ENCODE results near the gene LRP1.

The LRP1 gene

GRCh38 chr12:57224973-57225679, 96.8 kb downstream of the LRP1 start:
- DNase-seq (ENCODE audit: low read depth) = no peak

GRCh38 chr12:57225680-57226210, 97.5 kb downstream of the LRP1 start:
- DNase-seq (ENCODE audit: low read depth) = no peak

DNA sequence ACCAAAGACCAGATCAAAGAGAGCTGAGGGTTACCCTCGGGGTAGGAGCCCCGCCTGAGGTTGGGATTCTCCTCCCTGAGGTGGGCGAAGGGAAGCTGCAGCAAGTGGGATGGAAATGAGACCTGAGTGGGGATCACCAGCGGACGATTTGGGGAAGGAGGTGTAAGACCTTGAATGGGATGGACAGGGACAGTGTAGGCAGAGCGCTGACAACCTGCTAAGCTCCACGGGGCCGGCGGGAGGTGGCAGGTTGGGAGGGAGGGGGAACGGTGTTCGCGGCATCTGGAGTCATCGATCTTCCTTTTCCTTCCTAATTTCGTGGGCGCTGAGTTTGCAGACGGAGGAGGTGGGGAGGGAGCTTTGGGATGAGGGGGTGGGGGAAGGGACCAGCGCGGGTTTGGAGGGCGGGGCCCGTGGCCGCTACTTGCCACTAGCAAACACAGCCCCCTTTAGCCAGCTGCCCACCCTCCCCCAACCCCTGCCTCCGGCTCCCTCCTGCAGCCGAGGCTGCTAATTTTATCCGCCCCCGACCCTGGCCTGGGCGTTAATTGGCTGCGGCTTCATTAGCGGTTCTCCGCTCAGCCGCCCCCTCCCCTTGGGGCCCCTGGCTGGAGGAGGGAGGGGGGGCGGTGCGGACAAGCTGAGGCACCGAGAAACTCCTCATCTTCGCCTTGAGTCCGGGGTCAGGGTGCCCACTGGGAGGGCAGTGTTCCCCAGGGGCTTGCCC, 98.5 kb downstream of the LRP1 start:
- DNase-seq (ENCODE audit: low read depth) = no peak

DNA sequence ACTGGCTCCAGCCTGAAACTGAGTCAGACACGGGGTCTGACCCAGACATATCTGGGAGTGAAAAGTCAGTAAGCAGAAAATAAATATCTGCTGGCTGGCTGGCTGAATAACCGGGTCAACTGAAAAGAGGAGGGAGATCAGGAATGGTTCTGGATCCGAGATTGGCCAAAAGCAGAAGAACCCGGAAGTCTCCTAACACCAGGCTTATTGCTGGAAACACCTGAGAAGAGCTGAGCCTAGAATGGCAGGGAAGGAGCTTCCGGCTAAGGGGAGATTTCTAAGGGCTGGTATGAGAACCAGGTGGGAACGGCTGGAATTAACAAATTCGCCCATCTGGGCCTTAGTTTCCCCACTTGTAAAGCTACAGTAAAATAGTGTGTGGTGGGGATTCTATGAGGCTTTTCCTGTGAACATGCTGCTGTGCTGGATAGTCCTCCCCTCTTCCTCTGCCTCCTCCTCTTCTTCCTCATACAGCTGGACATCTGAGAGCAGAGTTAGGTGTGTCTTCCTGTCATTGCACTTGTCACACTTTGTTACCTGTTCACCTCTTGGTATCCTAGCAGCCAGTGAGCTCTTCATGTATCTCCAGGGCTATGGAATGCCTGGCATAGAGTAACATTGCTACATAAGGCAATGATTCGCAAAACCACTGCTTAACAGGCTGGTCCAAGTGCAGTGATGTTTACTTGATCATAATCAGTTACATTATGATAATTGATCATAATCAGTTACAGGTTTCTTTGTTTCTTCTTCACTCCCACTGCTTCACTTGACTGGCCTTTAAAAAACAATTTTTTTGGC, 99.2 kb downstream of the LRP1 start:
- peak; percentile 31 for DNase-seq (ENCODE audit: low read depth)

DNA sequence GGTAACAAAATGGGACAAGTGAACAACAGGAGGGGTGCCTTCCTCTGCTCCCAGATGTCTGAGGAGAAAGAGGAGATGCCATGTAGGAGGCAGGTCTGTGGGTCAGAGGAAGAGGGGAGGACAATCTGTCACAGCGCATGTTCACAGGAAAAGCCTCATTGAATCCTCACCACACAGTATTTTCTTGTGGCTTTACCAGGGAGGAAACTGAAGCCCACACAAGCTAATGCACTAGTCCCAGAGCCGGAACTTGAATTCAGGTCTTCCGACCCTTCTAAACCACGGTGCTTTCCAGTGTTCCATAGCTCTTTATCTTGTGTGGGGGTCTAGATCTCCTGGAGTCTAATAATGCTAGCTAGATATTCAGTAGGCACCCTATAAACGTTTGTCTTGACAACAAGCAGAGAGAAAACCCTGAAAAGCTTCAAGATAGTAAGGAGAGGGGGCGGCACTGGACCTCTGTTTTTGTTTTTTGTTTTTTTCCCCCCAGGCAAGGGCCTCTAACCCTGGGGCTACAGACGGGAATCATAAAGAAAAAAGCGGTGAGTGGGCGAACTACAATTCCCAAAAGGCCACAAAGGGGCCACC, 100.9 kb downstream of the LRP1 start:
- no peak for DNase-seq (ENCODE audit: low read depth)

DNA sequence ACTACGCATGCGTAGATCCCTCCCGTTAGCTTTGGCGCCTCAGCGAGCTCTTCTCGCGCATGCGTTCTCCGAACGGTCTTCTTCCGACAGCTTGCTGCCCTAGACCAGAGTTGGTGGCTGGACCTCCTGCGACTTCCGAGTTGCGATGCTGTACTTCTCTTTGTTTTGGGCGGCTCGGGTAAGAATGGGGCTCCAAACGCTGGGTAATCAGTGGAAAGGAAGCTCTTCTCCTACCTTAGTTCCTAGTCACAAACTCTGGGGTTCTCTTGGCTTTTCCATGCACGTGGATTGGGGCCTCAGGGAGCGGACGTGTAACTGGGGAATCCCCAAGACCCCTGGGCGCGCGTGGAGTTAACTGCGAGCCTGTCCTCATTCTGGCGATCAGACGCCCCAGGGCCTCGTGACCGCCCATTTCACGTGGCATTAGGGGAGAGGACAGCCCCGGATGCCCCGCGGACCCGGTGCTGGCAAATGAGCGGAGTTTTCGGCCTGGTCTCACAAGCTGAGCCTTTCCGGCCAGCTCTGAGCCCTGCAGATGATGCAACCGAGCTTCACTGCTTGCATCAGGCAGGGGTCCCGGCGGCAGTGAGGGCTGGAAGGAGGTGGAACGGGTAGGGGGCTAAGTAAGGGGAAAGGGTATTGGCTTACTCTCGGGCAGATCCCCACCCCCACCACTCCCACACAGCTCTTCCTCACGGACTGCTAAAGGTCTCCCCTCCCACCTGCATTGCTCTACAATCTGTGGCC, 101.5 kb downstream of the LRP1 start, which contains the start of gene SHMT2:
Gene SHMT2 (plus strand): TSS at position 78 of the 747 bp plus-strand sequence. CDS start 68 bp downstream, at position 146.
- DNase-seq (ENCODE audit: low read depth) = peak; percentile 87

DNA sequence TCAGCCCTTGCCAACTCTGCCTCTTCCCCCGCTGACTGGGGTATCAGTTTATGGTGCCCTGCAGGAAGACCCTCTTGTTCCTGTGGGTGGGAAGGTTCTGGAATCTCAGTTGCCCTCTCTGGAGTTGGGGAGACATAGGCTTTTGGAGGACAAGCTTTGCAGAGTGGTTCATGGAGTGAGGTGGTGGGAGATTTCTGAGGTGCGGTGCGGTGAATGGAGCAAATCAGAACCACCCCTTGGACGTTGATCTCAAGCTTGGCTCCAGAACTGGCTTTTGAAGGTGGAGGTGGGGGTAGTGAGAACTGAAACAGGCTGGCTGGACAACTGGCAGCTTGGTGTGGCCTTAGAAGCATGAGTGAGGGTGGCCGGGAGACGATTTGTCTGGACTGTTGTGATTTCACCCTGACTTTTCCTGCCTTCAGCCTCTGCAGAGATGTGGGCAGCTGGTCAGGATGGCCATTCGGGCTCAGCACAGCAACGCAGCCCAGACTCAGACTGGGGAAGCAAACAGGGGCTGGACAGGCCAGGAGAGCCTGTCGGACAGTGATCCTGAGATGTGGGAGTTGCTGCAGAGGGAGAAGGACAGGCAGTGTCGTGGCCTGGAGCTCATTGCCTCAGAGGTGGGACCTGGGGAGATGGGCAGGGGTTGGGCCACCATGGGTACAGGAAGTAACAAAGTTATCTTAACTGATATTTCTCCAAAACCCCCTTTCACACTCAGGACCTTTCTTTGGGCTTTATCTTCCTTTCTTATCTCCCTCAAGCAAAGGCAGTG, 102.3 kb downstream of the LRP1 start:
- no peak for DNase-seq (ENCODE audit: low read depth)

DNA sequence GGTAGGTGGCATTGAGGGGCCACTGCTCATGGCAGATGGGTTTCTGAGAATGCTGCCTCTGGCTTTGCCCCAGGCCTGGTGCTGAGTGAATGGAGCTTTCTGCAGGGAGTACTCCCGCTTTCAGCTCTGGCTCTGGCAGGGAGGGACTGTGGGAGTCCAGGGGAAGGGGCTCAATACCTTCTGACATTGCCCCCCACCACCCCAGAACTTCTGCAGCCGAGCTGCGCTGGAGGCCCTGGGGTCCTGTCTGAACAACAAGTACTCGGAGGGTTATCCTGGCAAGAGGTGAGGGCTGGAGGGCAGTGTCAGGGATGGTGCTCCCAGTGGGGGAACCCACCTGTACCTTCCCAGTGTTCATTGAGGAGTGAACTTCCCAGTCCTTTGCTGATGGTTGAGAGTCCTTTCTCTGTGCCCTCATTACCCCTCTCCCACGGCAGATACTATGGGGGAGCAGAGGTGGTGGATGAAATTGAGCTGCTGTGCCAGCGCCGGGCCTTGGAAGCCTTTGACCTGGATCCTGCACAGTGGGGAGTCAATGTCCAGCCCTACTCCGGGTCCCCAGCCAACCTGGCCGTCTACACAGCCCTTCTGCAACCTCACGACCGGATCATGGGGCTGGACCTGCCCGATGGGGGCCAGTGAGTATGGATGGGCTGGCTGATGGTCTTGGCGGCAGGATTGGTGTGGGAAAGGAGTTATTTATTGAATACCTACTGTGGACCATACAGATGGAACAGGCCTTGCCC, 103.2 kb downstream of the LRP1 start:
- DNase-seq (ENCODE audit: low read depth) = no peak

DNA sequence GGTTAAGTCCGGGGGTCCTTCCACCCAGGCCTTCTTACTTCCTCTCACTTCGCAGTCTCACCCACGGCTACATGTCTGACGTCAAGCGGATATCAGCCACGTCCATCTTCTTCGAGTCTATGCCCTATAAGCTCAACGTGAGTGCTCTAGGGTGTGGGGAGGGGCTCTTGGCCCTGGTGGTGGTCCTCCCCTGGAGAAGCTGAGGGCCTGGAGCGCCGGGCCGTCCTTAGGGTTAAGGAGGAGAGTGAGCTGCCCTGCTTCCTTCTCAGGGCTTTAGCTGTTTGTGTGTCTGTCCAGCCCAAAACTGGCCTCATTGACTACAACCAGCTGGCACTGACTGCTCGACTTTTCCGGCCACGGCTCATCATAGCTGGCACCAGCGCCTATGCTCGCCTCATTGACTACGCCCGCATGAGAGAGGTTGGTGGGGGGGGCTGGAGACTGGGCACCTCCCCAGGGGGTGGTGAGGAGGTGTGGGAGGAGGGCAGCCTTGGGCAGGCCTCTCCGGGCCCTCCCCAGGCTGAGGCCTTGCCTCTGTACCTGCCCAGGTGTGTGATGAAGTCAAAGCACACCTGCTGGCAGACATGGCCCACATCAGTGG, 104.0 kb downstream of the LRP1 start:
- DNase-seq (ENCODE audit: low read depth) = no peak

- DNase-seq (ENCODE audit: low read depth) = peak; percentile 80
Measured at GRCh38 chr12:57233357-57234232, 105.3 kb downstream of the LRP1 start.

- no peak for DNase-seq (ENCODE audit: low read depth)
Measured at GRCh38 chr12:57234233-57234570, 105.9 kb downstream of the LRP1 start.

GRCh38 chr12:57234571-57235016, 106.3 kb downstream of the LRP1 start:
- no peak for DNase-seq (ENCODE audit: low read depth)

DNA sequence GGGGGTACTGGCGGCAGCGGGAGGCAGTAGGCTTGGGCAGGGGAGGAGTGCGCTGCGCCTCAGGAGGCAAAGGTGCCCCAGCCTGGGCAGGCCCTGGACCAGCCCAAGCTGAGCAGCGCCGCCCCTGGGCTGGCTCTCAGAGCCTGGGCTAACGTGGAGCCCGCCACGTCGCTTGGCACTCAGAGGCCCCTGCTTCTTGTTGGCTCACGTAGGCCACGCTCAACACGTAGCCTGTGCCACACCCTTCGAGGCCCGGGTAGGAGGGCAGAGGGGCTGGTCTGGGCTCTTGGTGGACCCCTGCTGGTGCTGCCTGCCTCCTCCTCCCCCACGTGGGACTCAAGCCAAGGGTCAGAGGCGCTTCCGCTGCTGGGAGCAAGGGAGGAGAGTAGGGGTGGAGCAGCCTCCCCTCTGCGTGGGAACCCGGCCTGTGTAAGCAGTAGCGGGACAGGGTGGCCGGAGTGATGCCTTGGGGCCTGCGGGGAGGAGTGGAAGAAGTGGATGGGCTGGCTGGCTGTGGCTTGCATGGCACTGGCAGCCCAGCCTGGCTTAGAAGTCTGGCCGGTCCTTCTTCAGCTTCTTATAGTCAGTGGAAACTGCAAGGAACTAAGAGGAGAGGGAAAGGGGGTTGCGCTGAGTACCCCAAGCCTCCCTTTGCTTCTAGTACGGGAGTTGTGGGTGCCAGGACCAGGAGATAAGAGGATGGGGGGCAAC, 106.9 kb downstream of the LRP1 start:
- DNase-seq (ENCODE audit: low read depth) = peak; percentile 62

- DNase-seq (ENCODE audit: low read depth) = no peak
Measured at GRCh38 chr12:57235728-57236131, 107.4 kb downstream of the LRP1 start.

- DNase-seq (ENCODE audit: low read depth) = no peak
Measured at GRCh38 chr12:57236201-57236924, 108.1 kb downstream of the LRP1 start.

GRCh38 chr12:57236925-57237595, 108.8 kb downstream of the LRP1 start:
- no peak for DNase-seq (ENCODE audit: low read depth)

DNA sequence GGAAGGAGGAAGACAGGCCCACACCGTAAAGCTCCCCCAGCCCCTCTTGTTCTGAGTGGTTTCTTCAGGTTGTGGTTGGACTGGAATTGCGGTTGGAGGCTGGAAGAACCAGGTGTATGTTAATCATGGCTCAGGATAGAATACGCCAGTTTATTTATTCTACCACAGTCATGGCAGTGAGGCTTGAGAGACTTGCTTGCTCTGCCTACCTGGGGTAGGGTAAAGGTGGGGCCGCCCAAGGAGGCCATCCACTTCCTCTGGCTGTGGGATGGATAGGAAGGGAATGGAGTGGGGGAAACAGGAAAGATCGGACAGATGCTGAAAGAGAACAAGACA, 109.3 kb downstream of the LRP1 start:
- no peak for DNase-seq (ENCODE audit: low read depth)

Measured in amniotic epithelial cell (primary cell).